ENCODE results near the gene LARGE1.

- TF ChIP-seq POLR2AphosphoS5 (IDR thresholded peaks at IDR 0.05; ENCODE audit: low read depth, low read length) (no peak), REST (IDR thresholded peaks at IDR 0.05; ENCODE audit: insufficient read depth in 1 of 2, low read depth in 2 of 2, low read length in 2 of 2) (no peak)
Observed at GRCh38 chr22:33781411-33781810, 138.9 kb downstream of the LARGE1 start.
